PFSK-1 (cell line): ENCODE results near the gene MRPL52.

Experiments used
- FOXP2 ChIP-seq: optimal IDR thresholded peaks from 2 replicates; pipeline ENCODE3; 2011; ENCODE audit warnings: borderline replicate concordance, control low read depth, inconsistent platforms; ENCODE audit not compliant: insufficient read depth; ENCODE audit errors: extremely low read length, extremely low read depth
- POLR2AphosphoS5 ChIP-seq: IDR thresholded peaks from 2 replicates; pipeline ENCODE4 v1.6.1; 2012; ENCODE audit warnings: low read depth, mild to moderate bottlenecking, control low read depth, low read length, moderate library complexity
- SIN3A ChIP-seq: IDR thresholded peaks from 2 replicates; pipeline ENCODE4 v1.6.1; 2012; ENCODE audit warnings: mild to moderate bottlenecking, low read length, moderate library complexity, borderline replicate concordance; ENCODE audit not compliant: insufficient read depth
- TAF1 ChIP-seq: IDR thresholded peaks from 2 replicates; pipeline ENCODE4 v1.6.1; 2012; ENCODE audit warnings: low read length, control low read depth, borderline replicate concordance; ENCODE audit not compliant: insufficient read depth
- TF ChIP-seq, protein P1 (sequence below), 2 experiments: IDR thresholded peaks; 2 replicates each; pipeline versions ENCODE4 v1.6.1 to v1.8.0; 2011 to 2012; ENCODE audit warnings: low read depth in 2 of 2, low read length in 2 of 2, control low read depth in 1 of 2, inconsistent platforms in 1 of 2, mild to moderate bottlenecking in 1 of 2, moderate library complexity in 1 of 2; ENCODE audit not compliant: insufficient read depth in 1 of 2

The MRPL52 gene

DNA sequence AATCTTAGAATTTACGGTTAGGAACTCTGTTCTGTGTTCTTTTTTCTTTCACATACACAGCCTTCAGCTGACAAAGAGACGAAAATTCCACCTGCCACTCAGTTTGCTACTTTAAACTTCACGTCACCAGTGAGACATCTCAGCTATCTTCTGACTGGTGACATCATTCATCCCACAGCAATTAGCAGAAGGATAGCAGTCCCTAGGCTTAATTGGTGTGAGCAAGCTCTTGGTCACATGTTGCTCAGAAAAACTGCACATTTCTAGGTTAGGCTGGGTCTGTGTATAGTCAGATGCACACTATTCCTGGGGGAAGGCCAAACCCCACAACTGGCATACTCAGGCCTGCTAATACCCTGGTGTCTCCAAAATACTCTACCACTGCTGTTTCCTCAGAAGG, 38.4 kb upstream of the MRPL52 start:
- TF ChIP-seq, protein P1, sequence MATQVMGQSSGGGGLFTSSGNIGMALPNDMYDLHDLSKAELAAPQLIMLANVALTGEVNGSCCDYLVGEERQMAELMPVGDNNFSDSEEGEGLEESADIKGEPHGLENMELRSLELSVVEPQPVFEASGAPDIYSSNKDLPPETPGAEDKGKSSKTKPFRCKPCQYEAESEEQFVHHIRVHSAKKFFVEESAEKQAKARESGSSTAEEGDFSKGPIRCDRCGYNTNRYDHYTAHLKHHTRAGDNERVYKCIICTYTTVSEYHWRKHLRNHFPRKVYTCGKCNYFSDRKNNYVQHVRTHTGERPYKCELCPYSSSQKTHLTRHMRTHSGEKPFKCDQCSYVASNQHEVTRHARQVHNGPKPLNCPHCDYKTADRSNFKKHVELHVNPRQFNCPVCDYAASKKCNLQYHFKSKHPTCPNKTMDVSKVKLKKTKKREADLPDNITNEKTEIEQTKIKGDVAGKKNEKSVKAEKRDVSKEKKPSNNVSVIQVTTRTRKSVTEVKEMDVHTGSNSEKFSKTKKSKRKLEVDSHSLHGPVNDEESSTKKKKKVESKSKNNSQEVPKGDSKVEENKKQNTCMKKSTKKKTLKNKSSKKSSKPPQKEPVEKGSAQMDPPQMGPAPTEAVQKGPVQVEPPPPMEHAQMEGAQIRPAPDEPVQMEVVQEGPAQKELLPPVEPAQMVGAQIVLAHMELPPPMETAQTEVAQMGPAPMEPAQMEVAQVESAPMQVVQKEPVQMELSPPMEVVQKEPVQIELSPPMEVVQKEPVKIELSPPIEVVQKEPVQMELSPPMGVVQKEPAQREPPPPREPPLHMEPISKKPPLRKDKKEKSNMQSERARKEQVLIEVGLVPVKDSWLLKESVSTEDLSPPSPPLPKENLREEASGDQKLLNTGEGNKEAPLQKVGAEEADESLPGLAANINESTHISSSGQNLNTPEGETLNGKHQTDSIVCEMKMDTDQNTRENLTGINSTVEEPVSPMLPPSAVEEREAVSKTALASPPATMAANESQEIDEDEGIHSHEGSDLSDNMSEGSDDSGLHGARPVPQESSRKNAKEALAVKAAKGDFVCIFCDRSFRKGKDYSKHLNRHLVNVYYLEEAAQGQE (IDR thresholded peaks at IDR 0.05; ENCODE audit: insufficient read depth in 1 of 2, low read depth in 2 of 2, low read length in 2 of 2): no peak
- TF ChIP-seq SIN3A (no peak), FOXP2 (no peak), TAF1 (no peak), POLR2AphosphoS5 (no peak)

- TF ChIP-seq TAF1 (no peak), SIN3A (no peak), POLR2AphosphoS5 (no peak), FOXP2 (no peak)
- TF ChIP-seq, protein P1 (IDR thresholded peaks at IDR 0.05; ENCODE audit: insufficient read depth in 1 of 2, low read depth in 2 of 2, low read length in 2 of 2): no peak
Measured at GRCh38 chr14:22792158-22792557, 37.5 kb upstream of the MRPL52 start.

DNA sequence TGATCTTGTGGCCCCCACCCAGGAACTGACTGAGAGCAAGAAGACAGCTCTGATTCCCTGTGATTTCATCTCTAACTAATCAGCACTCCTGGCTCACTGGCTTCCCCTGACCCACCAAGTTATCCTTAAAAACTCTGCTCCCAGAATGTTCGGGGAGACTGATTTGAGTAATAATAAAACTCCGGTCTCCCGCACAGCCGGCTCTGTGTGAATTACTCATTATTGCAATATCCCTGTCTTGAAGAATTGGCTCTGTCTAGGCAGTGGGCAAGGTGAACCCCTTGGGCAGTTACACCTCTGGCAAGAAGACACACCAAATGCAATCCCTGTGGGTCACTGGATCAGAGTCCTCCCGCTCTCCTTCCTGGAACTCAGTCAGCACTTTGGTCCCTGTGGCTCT, 35.7 kb upstream of the MRPL52 start:
- TF ChIP-seq FOXP2 (no peak), POLR2AphosphoS5 (no peak), SIN3A (no peak), TAF1 (no peak)
- TF ChIP-seq, protein P1 (IDR thresholded peaks at IDR 0.05; ENCODE audit: insufficient read depth in 1 of 2, low read depth in 2 of 2, low read length in 2 of 2): no peak

DNA sequence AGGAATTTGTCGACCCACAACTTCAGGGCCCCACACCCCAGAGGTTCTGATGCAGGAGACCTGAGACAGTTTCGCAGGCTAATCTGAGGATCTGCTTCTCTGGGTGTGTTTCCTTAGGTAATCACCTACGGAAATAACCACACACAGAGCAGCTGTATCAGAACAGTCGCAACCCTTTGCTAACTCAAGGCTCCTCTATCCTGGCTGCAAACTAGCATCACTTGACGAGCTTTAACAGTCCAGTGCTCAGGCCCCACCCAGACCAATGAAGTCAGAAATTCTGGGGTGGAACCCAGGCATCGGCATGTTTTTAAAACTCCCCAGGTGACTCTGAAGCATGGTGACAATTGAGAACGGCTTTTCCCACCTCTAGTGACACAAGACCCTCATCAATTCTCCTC, 35.1 kb upstream of the MRPL52 start:
- TF ChIP-seq POLR2AphosphoS5 (no peak), FOXP2 (no peak), SIN3A (no peak), TAF1 (no peak)
- TF ChIP-seq, protein P1 (IDR thresholded peaks at IDR 0.05; ENCODE audit: insufficient read depth in 1 of 2, low read depth in 2 of 2, low read length in 2 of 2): no peak

GRCh38 chr14:22796087-22796707, 33.5 kb upstream of the MRPL52 start:
- TF ChIP-seq TAF1 (no peak), SIN3A (no peak), POLR2AphosphoS5 (no peak), FOXP2 (no peak)
- TF ChIP-seq, protein P1 (IDR thresholded peaks at IDR 0.05; ENCODE audit: insufficient read depth in 1 of 2, low read depth in 2 of 2, low read length in 2 of 2): no peak
